Heart right ventricle (tissue), 16 donors: ENCODE measurements around the gene KIRREL1. TPM values are rescaled to one million over a fixed set of nuclear protein-coding genes. Genes with fewer than 3 reads are reported as not detected.

Experiments used
- ATAC-seq, 8 donors: fragments of 200-7000 bp; cut with Tn5 transposase; one replicate each; pipeline ENCODE4 v1.9.1; 2020; ENCODE audit warnings: mild to moderate bottlenecking in 8 of 8, moderate library complexity in 8 of 8, moderate number of reproducible peaks in 1 of 8
- DNase-seq, 2 donors: peaks; one replicate each; pipeline ENCODE4 v3.0.0-alpha.2; 2020
- H3K27ac ChIP-seq, 10 donors: fragments of 200-600 bp; sonication (generic) in 2 of 10; one replicate each; pipeline versions ENCODE4 v1.5.0 to v1.8.0; 2020 to 2022; ENCODE audit warnings: mild to moderate bottlenecking in 3 of 10
- H3K27me3 ChIP-seq, 7 donors: fragments of 200-600 bp; one replicate each; pipeline ENCODE4 v1.8.0; 2021 to 2022; ENCODE audit warnings: mild to moderate bottlenecking in 2 of 7
- H3K36me3 ChIP-seq, 9 donors: fragments of 200-600 bp; sonication (generic) in 1 of 9; one replicate each; pipeline versions ENCODE4 v1.5.0 to v1.8.0; 2020 to 2022; ENCODE audit warnings: mild to moderate bottlenecking in 2 of 9
- H3K4me1 ChIP-seq, 9 donors: fragments of 200-600 bp; sonication (generic) in 1 of 9; one replicate each; pipeline versions ENCODE4 v1.5.0 to v1.8.0; 2020 to 2022; ENCODE audit warnings: mild to moderate bottlenecking in 4 of 9
- H3K4me3 ChIP-seq, 10 donors: fragments of 200-600 bp; sonication (generic) in 2 of 10; one replicate each; pipeline versions ENCODE4 v1.5.0 to v1.8.0; 2020 to 2022; ENCODE audit warnings: mild to moderate bottlenecking in 7 of 10, moderate library complexity in 2 of 10
- H3K9me3 ChIP-seq, 11 donors: fragments of 200-600 bp in 10 of 11; sonication (generic) in 2 of 11; one replicate each; pipeline versions ENCODE4 v1.5.0 to v1.8.0; 2013 to 2022; ENCODE audit warnings: mild to moderate bottlenecking in 2 of 11, control low read depth in 1 of 11, moderate library complexity in 1 of 11
- WGBS, 2 donors: extraction: QIAGEN DNeasy Blood & Tissue Kit; methylation state at CpG; one replicate each; pipeline ENCODE4 v1.1.7; 2013; ENCODE audit warnings: inconsistent platforms in 1 of 2; 5-methylcytosine and 5-hydroxymethylcytosine counted together
- intact Hi-C, 10 donors: fragments of 100-400 bp; cut with DNase I; formaldehyde crosslinking; loops; one replicate each; pipeline versions ENCODE4 v1.11.1 to v1.14.2; 2022
- polyA plus RNA-seq, 2 donors: library from polyadenylated mRNA; stranded (reverse); fragments of 200-250 nt; gene quantifications; one replicate each; pipeline ENCODE4 v1.2.3, GENCODE V29; 2013
- total RNA-seq, 10 donors: library from RNA; stranded (reverse); fragmentation: NEBNext Ultra II Directional in 3 of 10; extraction: Animal tissue kit (Norgen Biotek cat#: 25700) in 3 of 10; gene quantifications; one replicate each; pipeline versions ENCODE4 v1.2.1 to v1.2.4, GENCODE V29; 2021 to 2023
- TF ChIP-seq, protein P1 (sequence below), 9 donors: fragments of 200-600 bp; sonication (generic) in 2 of 9; IDR thresholded peaks; one replicate each; pipeline versions ENCODE4 v1.5.0 to v1.8.0; 2021 to 2022; ENCODE audit warnings: antibody characterized with exemption in 9 of 9, mild to moderate bottlenecking in 5 of 9, moderate library complexity in 1 of 9
- donor health status: Arrhythmogenic right ventricular cardiomyopathy.
- donor health status: ischemic (EF 13 %, LVEDD 7.1; RV severe dilation, severe dysfunction).
- donor health status: healthy with polysubstance abuse.
- donor health status: DM: no; HTN: yes; CAD: no.
- donor health status: DM: no; HTN: no; CAD: no.
- donor health status: ischemic (EF 25% LVEDD 6.9; RV normal size, moderate dysfunction).
- donor health status: ischemic (EF 25% LVEDD 5.7; RV mildly dilated, moderate dysfunction).
- donor health status: healthy.
- donor health status: DM: yes; HTN: yes; CAD: no.
- donor health status: Ischemic cardiomyopathy.
- donor health status: ischemic (EF 35%, LVEDD 5.7; RV mildly dilated, moderate dysfunction).
- donor health status: nonischemic (EF 11% LVEDD 7.7; RV severe dilation, severe dysfunction).
- donor health status: DM: yes; HTN: yes; CAD: no.
- donor health status: PGD.
- donor health status: ischemic (EF 29% LVEDD 5.4; RV normal size, mild dysfunction).
- donor health status: nonischemic (EF 23%, LVEDD 6.1; RV moderate dilation, normal function).

Gene KIRREL1
- total and polyA plus RNA-seq, 12 donors = 4.1 to 14.7 (median 7.4) TPM

DNA sequence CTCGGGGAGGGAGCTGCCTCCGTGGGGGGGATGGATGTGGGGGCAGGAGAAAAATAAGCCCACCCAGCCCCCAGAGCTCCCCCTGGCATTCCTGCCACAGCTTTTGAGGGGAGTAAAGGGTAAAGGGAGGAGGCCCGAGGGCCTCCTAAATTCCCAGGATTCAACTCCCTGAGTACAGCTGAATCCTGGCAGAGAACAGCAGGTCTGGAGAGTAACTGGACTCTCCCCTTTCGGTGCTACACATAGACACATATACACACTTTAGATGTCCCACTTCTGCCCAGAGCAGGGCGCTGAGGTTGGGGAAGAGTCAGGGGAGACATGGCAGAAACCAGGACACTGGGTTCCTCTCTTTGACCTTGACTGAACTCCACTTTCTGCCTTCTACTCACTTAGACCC lies 3.0 kb downstream of the KIRREL1 start:
- DNase-seq = no peak
- Histone ChIP-seq H3K27me3 (peaks cover 0 to 29% (median 0%) of the 10 kb centered on the region in 7 donors), H3K9me3 (no peaks in the 10 kb centered on the region), H3K4me3 (peak overlapping the region in 6 of 10 donors; percentile 20 to 97 (median 52)), H3K27ac (peak overlapping the region in 7 of 10 donors; percentile 36 to 94 (median 87)), H3K4me1 (peaks cover 7 to 73% (median 31%) of the 10 kb centered on the region in 9 donors), H3K36me3 (no peaks in the 10 kb centered on the region)
- ATAC-seq = no peak
- intact Hi-C loops = loop anchor here in 3 of 10 donors (5.0 to 10.0 kb wide), 3 partner anchors 41 to 128 kb away; a partner anchor contains a TSS
- TF ChIP-seq, protein P1, sequence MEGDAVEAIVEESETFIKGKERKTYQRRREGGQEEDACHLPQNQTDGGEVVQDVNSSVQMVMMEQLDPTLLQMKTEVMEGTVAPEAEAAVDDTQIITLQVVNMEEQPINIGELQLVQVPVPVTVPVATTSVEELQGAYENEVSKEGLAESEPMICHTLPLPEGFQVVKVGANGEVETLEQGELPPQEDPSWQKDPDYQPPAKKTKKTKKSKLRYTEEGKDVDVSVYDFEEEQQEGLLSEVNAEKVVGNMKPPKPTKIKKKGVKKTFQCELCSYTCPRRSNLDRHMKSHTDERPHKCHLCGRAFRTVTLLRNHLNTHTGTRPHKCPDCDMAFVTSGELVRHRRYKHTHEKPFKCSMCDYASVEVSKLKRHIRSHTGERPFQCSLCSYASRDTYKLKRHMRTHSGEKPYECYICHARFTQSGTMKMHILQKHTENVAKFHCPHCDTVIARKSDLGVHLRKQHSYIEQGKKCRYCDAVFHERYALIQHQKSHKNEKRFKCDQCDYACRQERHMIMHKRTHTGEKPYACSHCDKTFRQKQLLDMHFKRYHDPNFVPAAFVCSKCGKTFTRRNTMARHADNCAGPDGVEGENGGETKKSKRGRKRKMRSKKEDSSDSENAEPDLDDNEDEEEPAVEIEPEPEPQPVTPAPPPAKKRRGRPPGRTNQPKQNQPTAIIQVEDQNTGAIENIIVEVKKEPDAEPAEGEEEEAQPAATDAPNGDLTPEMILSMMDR (IDR thresholded peaks at IDR 0.05) = no peak
- 65 to 71% methylated on average over 5 of the region's 5 CpGs for WGBS, 2 donors

DNA sequence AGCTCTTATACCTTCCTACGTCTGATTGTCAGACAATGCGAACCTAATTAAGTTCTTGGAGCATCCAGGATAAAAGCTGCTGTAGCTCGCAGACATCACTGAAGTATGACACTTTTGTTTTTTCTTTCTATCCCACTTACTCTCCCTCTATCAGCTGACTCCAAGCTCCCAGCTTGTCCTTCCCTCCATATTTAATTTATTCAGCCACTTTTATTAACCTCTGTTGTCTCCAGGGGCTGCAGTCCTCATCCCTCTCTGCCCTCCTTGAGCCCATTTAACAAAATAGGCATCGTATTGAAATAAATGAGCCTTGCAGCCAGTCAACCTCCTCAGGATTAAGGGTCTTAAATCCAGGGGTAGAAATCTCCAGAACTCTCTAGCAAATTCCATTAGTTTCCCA lies 7.1 kb downstream of the KIRREL1 start:
- TF ChIP-seq, protein P1 (IDR thresholded peaks at IDR 0.05) = no peak
- WGBS, 2 donors = 79 to 86% methylated on average over 4 of the region's 4 CpGs
- no peaks in the 10 kb centered on the region for H3K36me3 ChIP-seq
- ATAC-seq (no peak), DNase-seq (no peak)
- no peak overlapping the region for H3K4me3 ChIP-seq
- H3K4me1 ChIP-seq = peaks cover 28 to 86% (median 57%) of the 10 kb centered on the region in 9 donors
- H3K27me3 ChIP-seq = no peaks in the 10 kb centered on the region
- intact Hi-C loops = no loop called here
- H3K27ac ChIP-seq = peak overlapping the region in 2 of 10 donors; percentile 59 to 91
- no peaks in the 10 kb centered on the region for H3K9me3 ChIP-seq

DNA sequence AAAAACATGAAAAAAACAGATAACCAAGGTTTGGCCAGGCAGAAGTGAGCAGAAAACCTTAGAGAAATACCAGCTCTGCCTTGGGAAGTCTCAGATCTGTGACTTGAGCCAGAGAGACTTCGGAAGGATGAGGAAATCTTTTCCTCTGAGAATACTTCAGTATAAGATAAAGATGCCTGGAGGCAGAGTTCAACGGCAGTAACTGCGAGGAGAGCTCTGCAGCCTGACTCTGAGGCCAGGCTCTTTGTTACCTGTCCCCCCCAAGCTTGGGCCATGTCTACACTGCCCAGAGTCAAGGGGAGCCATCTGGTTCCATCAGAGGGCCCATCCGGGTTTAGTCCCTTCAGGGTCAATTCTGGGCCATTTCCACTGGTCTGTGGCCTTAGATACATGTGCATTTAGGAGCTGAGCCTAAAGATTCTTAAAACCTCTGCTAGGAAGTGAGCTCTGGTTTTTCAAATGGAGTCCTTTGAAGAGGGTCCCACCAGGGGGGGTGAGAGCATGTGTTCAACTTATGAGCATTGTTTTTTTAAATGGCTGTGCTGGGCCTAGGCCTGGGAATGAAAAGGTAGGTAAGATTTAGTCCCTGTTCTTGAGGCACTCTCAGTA lies 8.7 kb downstream of the KIRREL1 start:
- 55 to 61% methylated on average over 4 of the region's 4 CpGs for WGBS, 2 donors
- Histone ChIP-seq H3K9me3 (no peaks in the 10 kb centered on the region), H3K27ac (peak overlapping the region in 9 of 10 donors; percentile 4 to 91 (median 58)), H3K36me3 (no peaks in the 10 kb centered on the region), H3K27me3 (no peaks in the 10 kb centered on the region), H3K4me1 (peaks cover 32 to 91% (median 62%) of the 10 kb centered on the region in 9 donors), H3K4me3 (no peak overlapping the region)
- TF ChIP-seq, protein P1 (IDR thresholded peaks at IDR 0.05) = no peak
- ATAC-seq (peak in 6 of 8 donors; percentile 18 to 59 (median 36)), DNase-seq (no peak)
- intact Hi-C loops = no loop called here

DNA sequence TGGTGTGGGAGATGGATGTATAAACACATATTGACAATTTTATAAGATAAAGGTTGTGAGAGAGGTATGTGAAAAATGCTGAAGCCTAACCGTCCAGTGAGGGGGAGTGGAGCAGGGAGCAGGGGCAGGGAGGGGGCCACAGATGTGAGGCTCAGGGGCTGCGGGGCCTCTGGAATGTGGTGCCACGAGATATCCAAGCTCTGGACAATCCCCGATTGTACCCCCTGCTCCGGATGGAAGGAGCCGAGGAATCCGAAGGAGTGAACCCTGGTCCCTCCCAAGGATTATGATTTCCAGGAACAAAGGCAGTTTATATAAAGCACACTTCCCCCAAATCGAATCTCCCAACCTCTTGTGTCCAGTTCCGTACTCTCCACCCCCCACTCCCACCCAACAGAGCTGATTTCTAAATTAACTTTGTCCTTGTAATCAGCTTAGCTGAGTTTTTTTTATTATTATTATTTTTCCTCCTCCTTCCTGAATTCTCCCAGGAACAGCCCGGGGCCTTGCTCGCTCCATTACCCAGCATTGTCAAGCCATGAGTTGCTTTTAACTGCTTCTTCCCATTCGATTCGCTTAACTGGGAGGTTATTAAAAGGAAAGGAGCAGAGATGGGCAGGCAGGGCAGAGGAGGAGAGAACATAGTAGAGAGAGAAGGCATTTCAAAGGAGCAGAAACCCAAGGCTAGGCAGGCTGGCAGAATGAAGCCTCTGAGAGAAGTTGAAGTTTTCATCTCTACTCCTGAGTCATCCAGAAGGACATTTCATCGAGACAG lies 9.4 kb downstream of the KIRREL1 start:
- DNase-seq (no peak), ATAC-seq (peak in 5 of 8 donors; percentile 9 to 39 (median 21))
- Histone ChIP-seq H3K27ac (peak overlapping the region in 9 of 10 donors; percentile 4 to 91 (median 58)), H3K27me3 (no peaks in the 10 kb centered on the region), H3K36me3 (no peaks in the 10 kb centered on the region), H3K9me3 (no peaks in the 10 kb centered on the region), H3K4me1 (peaks cover 36 to 94% (median 69%) of the 10 kb centered on the region in 9 donors), H3K4me3 (peak overlapping the region in 1 of 10 donors; percentile 5)
- TF ChIP-seq, protein P1 (IDR thresholded peaks at IDR 0.05) = no peak
- intact Hi-C loops = no loop called here
- 35 to 48% methylated on average over 14 of the region's 14 CpGs for WGBS, 2 donors
